ENCODE results near the gene SLC9A9.

GRCh38 chr3:143676747-143677146 is 171.5 kb downstream of the SLC9A9 start:
- TF ChIP-seq CTCF (IDR thresholded peaks at IDR 0.05; ENCODE audit: borderline replicate concordance, extremely low read depth, low read length, poor library complexity, severe bottlenecking) (no peak), EZH2 (IDR thresholded peaks at IDR 0.05; ENCODE audit: borderline replicate concordance, low read depth, low read length, severe bottlenecking) (no peak)

All from DND-41 (cell line).